Pancreas (tissue), 10 donors: ENCODE measurements around the gene DNAAF2. TPM values are rescaled to one million over a fixed set of nuclear protein-coding genes. Genes with fewer than 3 reads are reported as not detected.
"Not testable (repeated sequence)": the region's sequence is repeated elsewhere in the genome, so short reads cannot be mapped to it uniquely, and the experiment has no call there.

Experiments used
- ATAC-seq, 4 donors: fragments of 200-7000 bp; cut with Tn5 transposase; one replicate each; pipeline versions ENCODE4 v1.8.0 to v1.9.1; 2020; ENCODE audit warnings: mild to moderate bottlenecking in 4 of 4, moderate library complexity in 4 of 4
- DNase-seq, 6 donors: peaks; one replicate each; pipeline ENCODE4 v3.0.0-alpha.2; 2020
- FAIRE-seq: peaks from 2 replicates; lab custom pipeline; 2012; peaks lifted over from hg19 to GRCh38; lab: Jason Lieb, UNC
- H3K27ac ChIP-seq, 4 donors: fragments of 200-600 bp; sonication (generic); 1 replicate in 3 of 4; 2 replicates in 1 of 4; pipeline versions ENCODE4 v1.5.0 to v1.8.0; 2020
- H3K27me3 ChIP-seq, 4 donors: fragments of 200-600 bp; one replicate each; pipeline ENCODE4 v1.8.0; 2021
- H3K36me3 ChIP-seq, 3 donors: fragments of 200-600 bp; sonication (generic) in 1 of 3; one replicate each; pipeline versions ENCODE4 v1.5.0 to v1.8.0; 2020 to 2021
- H3K4me1 ChIP-seq, 3 donors: fragments of 200-600 bp; one replicate each; pipeline ENCODE4 v1.8.0; 2021
- H3K4me3 ChIP-seq, 4 donors: fragments of 200-600 bp; sonication (generic) in 2 of 4; one replicate each; pipeline versions ENCODE4 v1.5.0 to v1.8.0; 2020 to 2021
- H3K9me3 ChIP-seq, 4 donors: fragments of 200-600 bp; one replicate each; pipeline ENCODE4 v1.8.0; 2021
- CTCF ChIP-seq, 4 donors: fragments of 200-600 bp; sonication (generic) in 3 of 4; IDR thresholded peaks; one replicate each; pipeline versions ENCODE4 v1.5.0 to v1.8.0; 2021; ENCODE audit warnings: antibody characterized with exemption in 4 of 4
- WGBS, 2 donors: extraction: QIAGEN DNeasy Blood & Tissue Kit; methylation state at CpG; one replicate each; pipeline ENCODE4 v1.1.7; 2013; 5-methylcytosine and 5-hydroxymethylcytosine counted together
- intact Hi-C, 3 donors: fragments of 100-400 bp; cut with DNase I; formaldehyde crosslinking; loops; one replicate each; pipeline versions ENCODE4 v1.11.1 to v1.14.2; 2022
- polyA plus RNA-seq, 2 donors: library from polyadenylated mRNA; stranded (reverse); fragments of 200-250 nt; gene quantifications; one replicate each; pipeline ENCODE4 v1.2.3, GENCODE V29; 2013
- total RNA-seq, 6 donors: library from RNA; stranded (reverse); fragmentation: NEBNext Ultra II Directional in 4 of 6; extraction: Animal tissue kit (Norgen Biotek cat#: 25700) in 4 of 6; gene quantifications; one replicate each; pipeline versions ENCODE4 v1.2.1 to v1.2.4, GENCODE V29; 2021 to 2023
- donor health status: healthy with polysubstance abuse.
- donor health status: DM: no; HTN: no; CAD: no; lungs with moderate emphysema.
- donor health status: DM: no; HTN: no; CAD: no.
- donor health status: control.
- donor health status: control.
- donor health status: Bipolar disorder and iron deficiency.
- donor health status: DM: yes; HTN: yes; CAD: no.
- donor health status: DM: no; HTN: no; CAD: no.
- donor health status: DM: no; HTN: no; CAD: no.
- donor health status: DM: yes; HTN: yes; CAD: no.

The DNAAF2 gene
- total and polyA plus RNA-seq, 8 donors = 3.2 to 5.4 (median 4.1) TPM

- Histone ChIP-seq H3K27ac (no peak overlapping the region), H3K27me3 (no peaks in the 10 kb centered on the region), H3K36me3 (no peaks in the 10 kb centered on the region), H3K4me3 (no peak overlapping the region), H3K9me3 (no peaks in the 10 kb centered on the region), H3K4me1 (no peaks in the 10 kb centered on the region)
- no peak for TF ChIP-seq CTCF (IDR thresholded peaks at IDR 0.05)
- FAIRE-seq (peak; percentile 51), DNase-seq (no peak), ATAC-seq (peak in 1 of 4 donors; percentile 47)
- intact Hi-C loops = no loop called here
- WGBS, 2 donors = 51 to 55% methylated on average over 2 of the region's 2 CpGs
These were observed 24.7 kb upstream of the DNAAF2 start for GRCh38 chr14:49659526-49660455.

- H3K27me3 ChIP-seq, intact Hi-C loops, H3K36me3 ChIP-seq, H3K4me3 ChIP-seq, FAIRE-seq, H3K4me1 ChIP-seq, ATAC-seq, H3K27ac ChIP-seq, DNase-seq, H3K9me3 ChIP-seq: not testable (repeated sequence)
- 91 to 93% methylated on average over 6 of the region's 6 CpGs for WGBS, 2 donors
These were observed 22.5 kb upstream of the DNAAF2 start for GRCh38 chr14:49657500-49657899.

- WGBS, 2 donors = 95 to 99% methylated on average over 3 of the region's 3 CpGs
- FAIRE-seq = peak; percentile 59
- intact Hi-C loops = no loop called here
- Histone ChIP-seq H3K9me3 (no peaks in the 10 kb centered on the region), H3K4me1 (peaks cover 0 to 5% (median 0%) of the 10 kb centered on the region in 3 donors), H3K27ac (no peak overlapping the region), H3K27me3 (no peaks in the 10 kb centered on the region), H3K36me3 (no peaks in the 10 kb centered on the region), H3K4me3 (no peak overlapping the region)
- no peak for TF ChIP-seq CTCF (IDR thresholded peaks at IDR 0.05)
- no peak for ATAC-seq
- no peak for DNase-seq
These were observed 19.5 kb upstream of the DNAAF2 start for GRCh38 chr14:49654511-49654910.

- no peak for DNase-seq
- ATAC-seq = no peak
- TF ChIP-seq CTCF (IDR thresholded peaks at IDR 0.05) = no peak
- no peak overlapping the region for H3K27ac ChIP-seq
- H3K36me3 ChIP-seq = no peaks in the 10 kb centered on the region
- intact Hi-C loops = no loop called here
- H3K4me3 ChIP-seq = no peak overlapping the region
- no peaks in the 10 kb centered on the region for H3K27me3 ChIP-seq
- no peaks in the 10 kb centered on the region for H3K9me3 ChIP-seq
- no peak for FAIRE-seq
- H3K4me1 ChIP-seq = peaks cover 0 to 5% (median 0%) of the 10 kb centered on the region in 3 donors
- WGBS, 2 donors = 94 to 96% methylated on average over 6 of the region's 6 CpGs
These were observed 18.5 kb upstream of the DNAAF2 start for GRCh38 chr14:49653508-49653907.

GRCh38 chr14:49642163-49642562, 7.1 kb upstream of the DNAAF2 start:
- no peak for FAIRE-seq
- intact Hi-C loops = no loop called here
- H3K4me3 ChIP-seq = no peak overlapping the region

More at GRCh38 chr14:49642163-49642562, 7.1 kb upstream of the DNAAF2 start:
- peaks cover 0 to 5% (median 0%) of the 10 kb centered on the region in 3 donors for H3K36me3 ChIP-seq
- H3K27me3 ChIP-seq = no peaks in the 10 kb centered on the region
- no peaks in the 10 kb centered on the region for H3K9me3 ChIP-seq
- TF ChIP-seq CTCF (IDR thresholded peaks at IDR 0.05) = no peak
- peak overlapping the region in 3 of 4 donors; percentile 12 to 71 (median 57) for H3K27ac ChIP-seq
- DNase-seq = no peak
- H3K4me1 ChIP-seq = peaks cover 35 to 36% (median 35%) of the 10 kb centered on the region in 3 donors
- no peak for ATAC-seq
